Upper lobe of left lung (tissue), 4 donors: ENCODE data around the gene NUTM2F.
"Not testable (repeated sequence)": the region's sequence is repeated elsewhere in the genome, so short reads cannot be mapped to it uniquely, and the experiment has no call there.

ENCODE experiments used
- CTCF ChIP-seq, 6 experiments: fragments of 450-650 bp in 4 of 6; fragments of 200-600 bp in 2 of 6; sonication (generic) in 2 of 6; IDR thresholded peaks; one replicate each; pipeline ENCODE4 v1.5.1; 2016 to 2019; ENCODE audit warnings: antibody characterized with exemption in 6 of 6
- EP300 ChIP-seq, 4 donors: sonication (generic); formaldehyde crosslinking; IDR thresholded peaks; one replicate each; pipeline ENCODE4 v1.5.1; 2017; ENCODE audit warnings: antibody characterized with exemption in 4 of 4, control low read depth in 2 of 4
- POLR2A ChIP-seq, 4 donors: fragments of 450-650 bp; IDR thresholded peaks; one replicate each; pipeline ENCODE4 v1.5.1; 2016 to 2017; ENCODE audit warnings: antibody characterized with exemption in 4 of 4, mild to moderate bottlenecking in 2 of 4
- POLR2AphosphoS5 ChIP-seq, 2 donors: sonication (generic); formaldehyde crosslinking; IDR thresholded peaks; one replicate each; pipeline ENCODE4 v1.5.1; 2017; ENCODE audit warnings: antibody characterized with exemption in 2 of 2

GRCh38 chr9:94347451-94347850, 19.0 kb upstream of the NUTM2F start:
- TF ChIP-seq CTCF, EP300, POLR2A, POLR2AphosphoS5 (IDR thresholded peaks at IDR 0.05): not testable (repeated sequence)
